Ishikawa (cell line): ENCODE data around the gene SH3BP5L.

Experiments
- CEBPB ChIP-seq: IDR thresholded peaks from 2 replicates; pipeline ENCODE4 v1.6.1; 2012
- CREB1 ChIP-seq: IDR thresholded peaks from 2 replicates; pipeline ENCODE4 v1.6.1; 2012; ENCODE audit warnings: low read depth
- EGR1 ChIP-seq: IDR thresholded peaks from 2 replicates; pipeline ENCODE4 v1.6.1; 2012
- EP300 ChIP-seq: IDR thresholded peaks from 2 replicates; pipeline ENCODE4 v1.6.1; 2012; ENCODE audit warnings: borderline replicate concordance
- FOXM1 ChIP-seq: IDR thresholded peaks from 2 replicates; pipeline ENCODE4 v1.6.1; 2012; ENCODE audit warnings: low read depth, borderline replicate concordance
- NFIC ChIP-seq: IDR thresholded peaks from 2 replicates; pipeline ENCODE4 v1.6.1; 2012
- RAD21 ChIP-seq: IDR thresholded peaks from 2 replicates; pipeline ENCODE4 v1.6.1; 2012; ENCODE audit warnings: low read depth
- TAF1 ChIP-seq: IDR thresholded peaks from 2 replicates; pipeline ENCODE4 v1.6.1; 2012; ENCODE audit warnings: low read depth, mild to moderate bottlenecking
- TCF12 ChIP-seq: IDR thresholded peaks from 2 replicates; pipeline ENCODE4 v1.6.1; 2012; ENCODE audit warnings: low read depth
- TEAD4 ChIP-seq: IDR thresholded peaks from 2 replicates; pipeline ENCODE4 v1.6.1; 2012
- USF1 ChIP-seq: IDR thresholded peaks from 2 replicates; pipeline ENCODE4 v1.6.1; 2012
- YY1 ChIP-seq: IDR thresholded peaks from 2 replicates; pipeline ENCODE4 v1.6.1; 2012; ENCODE audit warnings: low read depth
- ZBTB7A ChIP-seq: IDR thresholded peaks from 2 replicates; pipeline ENCODE4 v1.6.1; 2012; ENCODE audit warnings: low read depth
- TF ChIP-seq, protein P1 (sequence below): IDR thresholded peaks from 2 replicates; pipeline ENCODE4 v1.6.1; 2012
- TF ChIP-seq, protein P2 (sequence below): IDR thresholded peaks from 2 replicates; pipeline ENCODE4 v1.6.1; 2012; ENCODE audit warnings: low read depth, mild to moderate bottlenecking

SH3BP5L gene

GRCh38 chr1:248825136-248825535 lies 579 bp downstream of the SH3BP5L start:
- TF ChIP-seq USF1 (no peak), CREB1 (no peak), EGR1 (no peak), TCF12 (no peak), TAF1 (no peak), NFIC (no peak), FOXM1 (no peak), CEBPB (no peak), RAD21 (no peak), YY1 (no peak), EP300 (no peak), ZBTB7A (no peak), TEAD4 (no peak)
- TF ChIP-seq, protein P1, sequence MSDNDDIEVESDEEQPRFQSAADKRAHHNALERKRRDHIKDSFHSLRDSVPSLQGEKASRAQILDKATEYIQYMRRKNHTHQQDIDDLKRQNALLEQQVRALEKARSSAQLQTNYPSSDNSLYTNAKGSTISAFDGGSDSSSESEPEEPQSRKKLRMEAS, result no peak
- TF ChIP-seq, protein P2, sequence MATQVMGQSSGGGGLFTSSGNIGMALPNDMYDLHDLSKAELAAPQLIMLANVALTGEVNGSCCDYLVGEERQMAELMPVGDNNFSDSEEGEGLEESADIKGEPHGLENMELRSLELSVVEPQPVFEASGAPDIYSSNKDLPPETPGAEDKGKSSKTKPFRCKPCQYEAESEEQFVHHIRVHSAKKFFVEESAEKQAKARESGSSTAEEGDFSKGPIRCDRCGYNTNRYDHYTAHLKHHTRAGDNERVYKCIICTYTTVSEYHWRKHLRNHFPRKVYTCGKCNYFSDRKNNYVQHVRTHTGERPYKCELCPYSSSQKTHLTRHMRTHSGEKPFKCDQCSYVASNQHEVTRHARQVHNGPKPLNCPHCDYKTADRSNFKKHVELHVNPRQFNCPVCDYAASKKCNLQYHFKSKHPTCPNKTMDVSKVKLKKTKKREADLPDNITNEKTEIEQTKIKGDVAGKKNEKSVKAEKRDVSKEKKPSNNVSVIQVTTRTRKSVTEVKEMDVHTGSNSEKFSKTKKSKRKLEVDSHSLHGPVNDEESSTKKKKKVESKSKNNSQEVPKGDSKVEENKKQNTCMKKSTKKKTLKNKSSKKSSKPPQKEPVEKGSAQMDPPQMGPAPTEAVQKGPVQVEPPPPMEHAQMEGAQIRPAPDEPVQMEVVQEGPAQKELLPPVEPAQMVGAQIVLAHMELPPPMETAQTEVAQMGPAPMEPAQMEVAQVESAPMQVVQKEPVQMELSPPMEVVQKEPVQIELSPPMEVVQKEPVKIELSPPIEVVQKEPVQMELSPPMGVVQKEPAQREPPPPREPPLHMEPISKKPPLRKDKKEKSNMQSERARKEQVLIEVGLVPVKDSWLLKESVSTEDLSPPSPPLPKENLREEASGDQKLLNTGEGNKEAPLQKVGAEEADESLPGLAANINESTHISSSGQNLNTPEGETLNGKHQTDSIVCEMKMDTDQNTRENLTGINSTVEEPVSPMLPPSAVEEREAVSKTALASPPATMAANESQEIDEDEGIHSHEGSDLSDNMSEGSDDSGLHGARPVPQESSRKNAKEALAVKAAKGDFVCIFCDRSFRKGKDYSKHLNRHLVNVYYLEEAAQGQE, result no peak

- no peak for TF ChIP-seq USF1
- TF ChIP-seq, protein P2, result no peak
- TF ChIP-seq FOXM1, result no peak
- TF ChIP-seq TCF12, result no peak
- TF ChIP-seq, protein P1, result no peak
- TF ChIP-seq EGR1, result no peak
- TF ChIP-seq NFIC, result no peak
- no peak for TF ChIP-seq YY1
- no peak for TF ChIP-seq CREB1
- no peak for TF ChIP-seq RAD21
- no peak for TF ChIP-seq EP300
- no peak for TF ChIP-seq ZBTB7A
- no peak for TF ChIP-seq CEBPB
- no peak for TF ChIP-seq TEAD4
- no peak for TF ChIP-seq TAF1
These were observed 1.0 kb downstream of the SH3BP5L start for GRCh38 chr1:248824701-248825100.

DNA sequence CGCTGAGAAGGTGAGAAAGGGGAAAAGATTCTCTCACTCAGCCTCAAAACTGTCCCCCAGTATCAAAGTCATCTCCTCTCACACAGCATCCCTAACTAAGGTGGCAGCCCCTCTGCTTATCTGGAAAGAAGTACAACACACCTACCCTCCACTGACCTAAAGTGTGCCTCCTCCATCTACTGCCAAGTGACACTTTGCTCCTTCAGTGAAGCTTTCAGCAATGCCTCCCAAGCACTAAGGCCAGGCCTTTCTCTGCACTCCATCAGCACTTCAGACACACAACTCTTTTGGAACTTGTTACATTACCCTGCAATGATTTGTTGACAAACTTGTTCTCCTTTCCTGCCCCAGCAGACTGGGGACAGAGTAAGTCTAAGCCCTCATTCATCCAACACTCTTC lies 1.4 kb downstream of the SH3BP5L start:
- no peak for TF ChIP-seq RAD21
- TF ChIP-seq CREB1, result no peak
- TF ChIP-seq YY1, result no peak
- no peak for TF ChIP-seq EP300
- TF ChIP-seq TAF1, result no peak
- TF ChIP-seq USF1, result no peak
- TF ChIP-seq NFIC, result no peak
- TF ChIP-seq TCF12, result no peak
- TF ChIP-seq EGR1, result no peak
- TF ChIP-seq, protein P1, result no peak
- no peak for TF ChIP-seq TEAD4

DNA sequence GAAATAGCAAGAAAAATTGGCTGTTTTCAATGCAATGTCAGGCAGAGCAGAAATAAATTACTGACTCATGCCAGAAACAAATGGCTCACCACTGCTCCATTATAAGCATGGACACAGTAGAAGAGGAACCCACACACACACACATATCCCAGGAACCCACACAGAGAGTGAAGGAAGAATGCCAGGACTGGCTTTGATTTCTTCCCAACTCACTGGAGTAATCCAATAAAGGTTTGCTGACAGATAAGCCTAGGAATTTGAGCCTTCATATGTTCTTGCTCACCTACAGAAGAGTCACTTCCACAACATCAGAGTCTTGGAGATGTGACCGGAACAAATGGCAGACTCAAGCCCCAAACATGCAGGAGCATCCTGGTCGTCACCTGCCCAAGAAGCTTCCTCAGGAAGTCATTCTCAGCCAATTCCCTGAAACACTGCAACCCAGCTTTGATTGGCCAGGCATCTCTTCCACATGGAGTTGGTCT lies 2.2 kb downstream of the SH3BP5L start:
- TF ChIP-seq TEAD4, result no peak
- TF ChIP-seq, protein P2, result no peak
- TF ChIP-seq TCF12, result no peak
- TF ChIP-seq NFIC, result no peak
